ENCODE data around the gene ST3GAL4. TPM values are rescaled to one million over a fixed set of nuclear protein-coding genes. Genes with fewer than 3 reads are reported as not detected.

Gene ST3GAL4
- total RNA-seq, 4 donors from 2014 or later, result 40.0 to 52.4 (median 40.5) TPM

GRCh38 chr11:126440276-126440675 is 84.8 kb downstream of the ST3GAL4 start:
- peaks cover 0 to 8% (median 0%) of the 10 kb centered on the region in 4 donors for H3K27me3 ChIP-seq
- WGBS, result 64% methylated on average over 2 of the region's 22 CpGs
- intact Hi-C loops (cut with DNase I), result loop anchor here (2.0 kb wide), 2 partner anchors 551 to 905 kb away; no protein-coding TSS in a partner anchor
- H3K9me3 ChIP-seq, result no peaks in the 10 kb centered on the region
- no peaks in the 10 kb centered on the region for H3K36me3 ChIP-seq
- peaks cover 3 to 12% (median 8%) of the 10 kb centered on the region in 4 donors for H3K4me1 ChIP-seq
- H3K27ac ChIP-seq (replicated peaks in 1 of 4), result no peak overlapping the region
- DNase-seq (ENCODE audit: extremely low spot score), result no peak
- TF ChIP-seq, protein P1, sequence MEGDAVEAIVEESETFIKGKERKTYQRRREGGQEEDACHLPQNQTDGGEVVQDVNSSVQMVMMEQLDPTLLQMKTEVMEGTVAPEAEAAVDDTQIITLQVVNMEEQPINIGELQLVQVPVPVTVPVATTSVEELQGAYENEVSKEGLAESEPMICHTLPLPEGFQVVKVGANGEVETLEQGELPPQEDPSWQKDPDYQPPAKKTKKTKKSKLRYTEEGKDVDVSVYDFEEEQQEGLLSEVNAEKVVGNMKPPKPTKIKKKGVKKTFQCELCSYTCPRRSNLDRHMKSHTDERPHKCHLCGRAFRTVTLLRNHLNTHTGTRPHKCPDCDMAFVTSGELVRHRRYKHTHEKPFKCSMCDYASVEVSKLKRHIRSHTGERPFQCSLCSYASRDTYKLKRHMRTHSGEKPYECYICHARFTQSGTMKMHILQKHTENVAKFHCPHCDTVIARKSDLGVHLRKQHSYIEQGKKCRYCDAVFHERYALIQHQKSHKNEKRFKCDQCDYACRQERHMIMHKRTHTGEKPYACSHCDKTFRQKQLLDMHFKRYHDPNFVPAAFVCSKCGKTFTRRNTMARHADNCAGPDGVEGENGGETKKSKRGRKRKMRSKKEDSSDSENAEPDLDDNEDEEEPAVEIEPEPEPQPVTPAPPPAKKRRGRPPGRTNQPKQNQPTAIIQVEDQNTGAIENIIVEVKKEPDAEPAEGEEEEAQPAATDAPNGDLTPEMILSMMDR (IDR thresholded peaks at IDR 0.05), result no peak
- no peak for TF ChIP-seq EP300 (IDR thresholded peaks at IDR 0.05)
- TF ChIP-seq POLR2A (IDR thresholded peaks at IDR 0.05; ENCODE audit: low read depth), result no peak
- TF ChIP-seq POLR2AphosphoS5 (IDR thresholded peaks at IDR 0.05), result no peak
- H3K4me3 ChIP-seq, result no peak overlapping the region

GRCh38 chr11:126440792-126441514 is 85.5 kb downstream of the ST3GAL4 start:
- Histone ChIP-seq H3K36me3 (no peaks in the 10 kb centered on the region), H3K27ac (replicated peaks in 1 of 4) (no peak overlapping the region), H3K4me1 (peaks cover 3 to 12% (median 8%) of the 10 kb centered on the region in 4 donors), H3K4me3 (no peak overlapping the region), H3K9me3 (no peaks in the 10 kb centered on the region), H3K27me3 (peaks cover 0 to 8% (median 0%) of the 10 kb centered on the region in 4 donors)
- DNase-seq (ENCODE audit: extremely low spot score), result peak; percentile 95
- WGBS, result 33% methylated on average over 13 of the region's 21 CpGs
- TF ChIP-seq, protein P1 (IDR thresholded peaks at IDR 0.05), result peak; percentile 92 to 98 (median 95)
- TF ChIP-seq EP300 (IDR thresholded peaks at IDR 0.05) (no peak), POLR2A (IDR thresholded peaks at IDR 0.05; ENCODE audit: low read depth) (no peak), POLR2AphosphoS5 (IDR thresholded peaks at IDR 0.05) (no peak)
- intact Hi-C loops (cut with DNase I), result loop anchor here (1.0 to 2.0 kb wide), 3 partner anchors 40 to 904 kb away; no protein-coding TSS in a partner anchor

GRCh38 chr11:126443120-126443519 is 87.6 kb downstream of the ST3GAL4 start:
- H3K4me1 ChIP-seq, result peaks cover 3 to 12% (median 8%) of the 10 kb centered on the region in 4 donors

GRCh38 chr11:126444072-126444471 is 88.6 kb downstream of the ST3GAL4 start:
- no peak overlapping the region for H3K4me3 ChIP-seq
- peaks cover 0 to 8% (median 0%) of the 10 kb centered on the region in 4 donors for H3K27me3 ChIP-seq
- no peak for DNase-seq (ENCODE audit: extremely low spot score)
- WGBS, result 93% methylated on average over 7 of the region's 7 CpGs
- no peaks in the 10 kb centered on the region for H3K36me3 ChIP-seq
- intact Hi-C loops (cut with DNase I), result no loop called here
- H3K4me1 ChIP-seq, result peaks cover 3 to 8% (median 8%) of the 10 kb centered on the region in 4 donors
- no peak overlapping the region for H3K27ac ChIP-seq (replicated peaks in 1 of 4)
- TF ChIP-seq, protein P1 (IDR thresholded peaks at IDR 0.05), result no peak
- no peak for TF ChIP-seq EP300 (IDR thresholded peaks at IDR 0.05)
- no peak for TF ChIP-seq POLR2AphosphoS5 (IDR thresholded peaks at IDR 0.05)
- no peak for TF ChIP-seq POLR2A (IDR thresholded peaks at IDR 0.05; ENCODE audit: low read depth)
- H3K9me3 ChIP-seq, result no peaks in the 10 kb centered on the region

More at GRCh38 chr11:126443120-126443519, 87.6 kb downstream of the ST3GAL4 start:
- DNase-seq (ENCODE audit: extremely low spot score), result no peak
- TF ChIP-seq, protein P1 (IDR thresholded peaks at IDR 0.05), result no peak
- TF ChIP-seq POLR2AphosphoS5 (IDR thresholded peaks at IDR 0.05), result no peak
- no peak for TF ChIP-seq POLR2A (IDR thresholded peaks at IDR 0.05; ENCODE audit: low read depth)
- no peak for TF ChIP-seq EP300 (IDR thresholded peaks at IDR 0.05)
- Histone ChIP-seq H3K36me3 (no peaks in the 10 kb centered on the region), H3K4me3 (no peak overlapping the region), H3K27me3 (peaks cover 0 to 8% (median 0%) of the 10 kb centered on the region in 4 donors), H3K27ac (replicated peaks in 1 of 4) (no peak overlapping the region), H3K9me3 (no peaks in the 10 kb centered on the region)
- 63% methylated on average over 13 of the region's 13 CpGs for WGBS
- intact Hi-C loops (cut with DNase I), result no loop called here
